AG04450 (cell line): ENCODE measurements around the gene C12orf43. TPM values are rescaled to one million over a fixed set of nuclear protein-coding genes. Genes with fewer than 3 reads are reported as not detected.

Experiments used
- CTCF ChIA-PET: fragments of 300-600, 350-600 bp; formaldehyde crosslinking; extraction: SDS; loops from one replicate; lab custom pipeline; 2022; ENCODE audit warnings: antibody characterized with exemption, inconsistent platforms; lab: Charles Lee
- POLR2A ChIA-PET: fragments of 350-600 bp; formaldehyde crosslinking; extraction: SDS; loops from one replicate; lab custom pipeline; 2021; ENCODE audit warnings: antibody characterized with exemption, inconsistent platforms; lab: Yijun Ruan, JAX
- DNase-seq: peaks from one replicate; pipeline ENCODE4 v3.0.0-alpha.2; 2011; ENCODE audit warnings: low read depth, low spot score
- H3K27ac ChIP-seq: one replicate; pipeline ENCODE4 v1.5.1; 2012; ENCODE audit warnings: low read depth, low read length, control low read depth
- H3K27me3 ChIP-seq: one replicate; pipeline ENCODE4 v1.6.0; 2012; ENCODE audit warnings: low read length; ENCODE audit not compliant: control insufficient read depth, insufficient read depth
- H3K4me3 ChIP-seq: 2 replicates; pipeline ENCODE4 v1.5.1; 2011; ENCODE audit warnings: mild to moderate bottlenecking, low read depth, low read length, control low read depth
- H3K9me3 ChIP-seq: 2 replicates; pipeline ENCODE4 v1.5.1; 2012; ENCODE audit warnings: low read length; ENCODE audit not compliant: control insufficient read depth, insufficient read depth
- CTCF ChIP-seq: IDR thresholded peaks from 2 replicates; pipeline ENCODE4 v1.5.1; 2011; ENCODE audit warnings: low read depth, low read length, control low read depth, inconsistent platforms
- polyA plus RNA-seq: library from polyadenylated mRNA; depleted of rRNA; stranded (reverse); fragments of >200 nt; gene quantifications from 2 replicates; pipeline ENCODE4 v1.2.3, GENCODE V29; 2011

Gene C12orf43
- polyA plus RNA-seq, 1 experiment, result 13.6 TPM

DNA sequence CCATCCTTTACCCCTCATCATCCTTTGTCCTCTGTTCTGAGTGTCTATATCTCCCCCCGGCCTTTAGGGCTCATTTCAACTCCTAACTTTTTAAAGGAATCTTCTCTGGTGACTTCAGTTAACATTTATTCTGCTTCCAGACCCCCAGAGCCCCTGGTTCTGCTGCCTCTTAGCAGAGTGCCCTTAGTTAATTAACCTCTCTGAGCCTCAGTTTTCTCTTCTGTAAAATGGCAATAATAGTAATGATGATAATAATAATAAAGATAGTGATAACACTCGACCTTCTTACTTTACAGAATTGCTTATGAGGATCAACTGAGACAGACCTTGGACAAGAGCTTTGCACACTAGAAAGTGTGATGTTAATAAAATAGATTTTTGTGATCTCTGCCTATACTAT, 6.4 kb upstream of the C12orf43 start:
- Histone ChIP-seq H3K4me3 (no peak overlapping the region), H3K9me3 (no peaks in the 10 kb centered on the region), H3K27me3 (peaks cover 6% of the 10 kb centered on the region), H3K27ac (no peak overlapping the region)
- CTCF ChIA-PET, result no interaction called here
- TF ChIP-seq CTCF, result no peak
- POLR2A ChIA-PET, result no interaction called here
- DNase-seq, result no peak

GRCh38 chr12:121021754-121022153, 5.5 kb upstream of the C12orf43 start:
- CTCF ChIA-PET, result no interaction called here
- H3K9me3 ChIP-seq, result no peaks in the 10 kb centered on the region
- POLR2A ChIA-PET, result no interaction called here
- no peak for DNase-seq
- H3K27me3 ChIP-seq, result peaks cover 6% of the 10 kb centered on the region
- H3K4me3 ChIP-seq, result no peak overlapping the region
- TF ChIP-seq CTCF, result no peak
- H3K27ac ChIP-seq, result no peak overlapping the region

- TF ChIP-seq CTCF, result no peak
- Histone ChIP-seq H3K4me3 (no peak overlapping the region), H3K27me3 (peaks cover 6% of the 10 kb centered on the region), H3K9me3 (no peaks in the 10 kb centered on the region), H3K27ac (no peak overlapping the region)
- CTCF ChIA-PET, result no interaction called here
- DNase-seq, result no peak
- POLR2A ChIA-PET, result interaction anchor here (0.7 kb wide), 1 partner anchor 82 kb away, joined by 14 read pairs; no protein-coding TSS in a partner anchor
These were observed 2.8 kb upstream of the C12orf43 start for GRCh38 chr12:121018860-121019617.

- Histone ChIP-seq H3K4me3 (no peak overlapping the region), H3K27ac (no peak overlapping the region), H3K27me3 (peaks cover 6% of the 10 kb centered on the region), H3K9me3 (no peaks in the 10 kb centered on the region)
- TF ChIP-seq CTCF, result no peak
- ChIA-PET POLR2A (interaction anchor here (0.7 kb wide), 1 partner anchor 83 kb away, joined by 14 read pairs; no protein-coding TSS in a partner anchor), CTCF (no interaction called here)
- no peak for DNase-seq
These were observed 1.7 kb upstream of the C12orf43 start for GRCh38 chr12:121017966-121018491.

GRCh38 chr12:121013715-121014114, 2.6 kb downstream of the C12orf43 start:
- ChIA-PET POLR2A (no interaction called here), CTCF (interaction anchor here (1.0 kb wide), 1 partner anchor 9 kb away, joined by 5 read pairs; no protein-coding TSS in a partner anchor)
- Histone ChIP-seq H3K4me3 (no peak overlapping the region), H3K9me3 (no peaks in the 10 kb centered on the region), H3K27ac (no peak overlapping the region), H3K27me3 (no peaks in the 10 kb centered on the region)
- no peak for TF ChIP-seq CTCF
- DNase-seq, result no peak
